ENCODE data around the gene DNAJC28. TPM values are rescaled to one million over a fixed set of nuclear protein-coding genes. Genes with fewer than 3 reads are reported as not detected.

The DNAJC28 gene
- total RNA-seq, 2 donors from 2014 or later: 1.2 to 2.8 TPM

- intact Hi-C loops (cut with DNase I): loop anchor here (5.0 kb wide), 1 partner anchor 61 kb away; the partner anchor contains the start of genes GART and SON
- DNase-seq: no peak
- H3K4me1 ChIP-seq: peaks cover 5% of the 10 kb centered on the region
- H3K36me3 ChIP-seq: no peaks in the 10 kb centered on the region
- no peaks in the 10 kb centered on the region for H3K27me3 ChIP-seq
- TF ChIP-seq CTCF (IDR thresholded peaks at IDR 0.05): no peak
- no peak overlapping the region for H3K4me3 ChIP-seq
- H3K9me3 ChIP-seq: no peaks in the 10 kb centered on the region
- H3K9ac ChIP-seq (ENCODE audit: low read depth in 2 of 2, low read length in 2 of 2): no peak overlapping the region
- H3K27ac ChIP-seq: no peak overlapping the region
Measured at GRCh38 chr21:33481314-33481943, 10.1 kb downstream of the DNAJC28 start.

GRCh38 chr21:33480481-33481103 is 10.9 kb downstream of the DNAJC28 start:
- H3K4me3 ChIP-seq: peak overlapping the region; percentile 99
- H3K27ac ChIP-seq: peak overlapping the region; percentile 99
- intact Hi-C loops (cut with DNase I): loop anchor here (5.0 kb wide), 1 partner anchor 62 kb away; the partner anchor contains the start of genes GART and SON
- H3K9ac ChIP-seq (ENCODE audit: low read depth in 2 of 2, low read length in 2 of 2): peak overlapping the region; percentile 73 to 97
- no peak for DNase-seq
- no peaks in the 10 kb centered on the region for H3K27me3 ChIP-seq
- no peak for TF ChIP-seq CTCF (IDR thresholded peaks at IDR 0.05)
- H3K4me1 ChIP-seq: peaks cover 5% of the 10 kb centered on the region
- no peaks in the 10 kb centered on the region for H3K36me3 ChIP-seq
- H3K9me3 ChIP-seq: no peaks in the 10 kb centered on the region

GRCh38 chr21:33479679-33480480 is 11.6 kb downstream of the DNAJC28 start, which contains the start of gene TMEM50B:
TMEM50B (minus strand) TSS chr21:33479974; CDS start chr21:33468885, 11,089 bp downstream.
- peak within 1 kb of the TSS; percentile 99 for H3K27ac ChIP-seq
- H3K27me3 ChIP-seq: no peaks in the 10 kb centered on the region

GRCh38 chr21:33478935-33479678 is 12.4 kb downstream of the DNAJC28 start:
- no peak for TF ChIP-seq CTCF (IDR thresholded peaks at IDR 0.05)
- Histone ChIP-seq H3K9me3 (no peaks in the 10 kb centered on the region), H3K27ac (peak overlapping the region; percentile 99), H3K4me1 (peaks cover 5% of the 10 kb centered on the region), H3K4me3 (peak overlapping the region; percentile 99), H3K9ac (ENCODE audit: low read depth in 2 of 2, low read length in 2 of 2) (peak overlapping the region; percentile 87 to 94), H3K36me3 (no peaks in the 10 kb centered on the region), H3K27me3 (no peaks in the 10 kb centered on the region)
- intact Hi-C loops (cut with DNase I): no loop called here
- peak; percentile 47 for DNase-seq

More at GRCh38 chr21:33479679-33480480, 11.6 kb downstream of the DNAJC28 start, which contains the start of gene TMEM50B:
- no peaks in the 10 kb centered on the region for H3K36me3 ChIP-seq
- peak; percentile 28 for TF ChIP-seq CTCF (IDR thresholded peaks at IDR 0.05)
- DNase-seq: peak; percentile 97
- H3K9me3 ChIP-seq: no peaks in the 10 kb centered on the region
- peak within 1 kb of the TSS; percentile 94 to 97 for H3K9ac ChIP-seq (ENCODE audit: low read depth in 2 of 2, low read length in 2 of 2)
- peaks cover 5% of the 10 kb centered on the region for H3K4me1 ChIP-seq
- H3K4me3 ChIP-seq: peak within 1 kb of the TSS; percentile 99
- intact Hi-C loops (cut with DNase I): loop anchor here (5.0 kb wide), 1 partner anchor 62 kb away; the partner anchor contains the start of genes GART and SON

All from colonic mucosa (tissue), 4 donors.